ENCODE data around the gene MYO1H.

- no peak for TF ChIP-seq CTCF (IDR thresholded peaks at IDR 0.05; ENCODE audit: low read length)
- no peak for TF ChIP-seq EZH2 (IDR thresholded peaks at IDR 0.05; ENCODE audit: borderline replicate concordance, low read length)
Observed at GRCh38 chr12:109336593-109336992, 11.1 kb upstream of the MYO1H start.
